ENCODE data around the gene MID1.

DNA sequence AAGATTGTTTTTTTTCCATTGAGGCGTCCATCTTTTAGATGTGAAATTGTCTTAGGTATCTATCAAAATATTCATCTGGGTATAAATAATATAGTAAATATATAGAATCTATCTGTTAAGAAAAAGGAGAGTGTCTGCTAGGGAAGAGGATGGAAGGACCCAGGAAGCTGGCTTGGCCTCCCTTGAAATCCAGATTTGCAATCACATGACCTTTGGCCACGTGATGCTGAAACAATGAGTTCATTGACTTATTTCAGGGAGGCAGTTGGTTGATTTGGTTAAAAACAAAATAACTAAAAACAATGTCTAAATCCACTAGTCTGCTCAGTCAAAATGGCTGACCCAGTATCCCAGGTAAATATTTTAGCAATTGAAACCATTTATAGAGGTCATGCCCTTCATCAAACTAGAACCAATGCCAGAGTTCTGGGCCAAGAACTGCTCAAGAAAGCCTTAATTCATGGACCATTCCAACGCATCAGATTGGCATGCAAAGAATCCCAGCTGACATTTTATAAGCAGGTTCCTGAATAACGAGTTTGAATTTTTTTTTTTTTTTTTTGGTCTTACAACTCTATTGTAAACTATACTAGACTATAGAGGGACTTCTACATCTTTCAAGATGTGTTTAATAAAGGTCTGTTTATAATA lies 172.7 kb downstream of the MID1 start:
- TF ChIP-seq, protein P1, sequence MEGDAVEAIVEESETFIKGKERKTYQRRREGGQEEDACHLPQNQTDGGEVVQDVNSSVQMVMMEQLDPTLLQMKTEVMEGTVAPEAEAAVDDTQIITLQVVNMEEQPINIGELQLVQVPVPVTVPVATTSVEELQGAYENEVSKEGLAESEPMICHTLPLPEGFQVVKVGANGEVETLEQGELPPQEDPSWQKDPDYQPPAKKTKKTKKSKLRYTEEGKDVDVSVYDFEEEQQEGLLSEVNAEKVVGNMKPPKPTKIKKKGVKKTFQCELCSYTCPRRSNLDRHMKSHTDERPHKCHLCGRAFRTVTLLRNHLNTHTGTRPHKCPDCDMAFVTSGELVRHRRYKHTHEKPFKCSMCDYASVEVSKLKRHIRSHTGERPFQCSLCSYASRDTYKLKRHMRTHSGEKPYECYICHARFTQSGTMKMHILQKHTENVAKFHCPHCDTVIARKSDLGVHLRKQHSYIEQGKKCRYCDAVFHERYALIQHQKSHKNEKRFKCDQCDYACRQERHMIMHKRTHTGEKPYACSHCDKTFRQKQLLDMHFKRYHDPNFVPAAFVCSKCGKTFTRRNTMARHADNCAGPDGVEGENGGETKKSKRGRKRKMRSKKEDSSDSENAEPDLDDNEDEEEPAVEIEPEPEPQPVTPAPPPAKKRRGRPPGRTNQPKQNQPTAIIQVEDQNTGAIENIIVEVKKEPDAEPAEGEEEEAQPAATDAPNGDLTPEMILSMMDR (IDR thresholded peaks at IDR 0.05) = no peak
- TF ChIP-seq POLR2AphosphoS5 (IDR thresholded peaks at IDR 0.05) = no peak

Measured in breast epithelium (tissue), 3 donors.